ENCODE data around the gene ANO10. TPM values are rescaled to one million over a fixed set of nuclear protein-coding genes. Genes with fewer than 3 reads are reported as not detected.
"Not testable (repeated sequence)": the region's sequence is repeated elsewhere in the genome, so short reads cannot be mapped to it uniquely, and the experiment has no call there.

Gene ANO10
- total RNA-seq, 1 experiment from 2014 or later = 15.0 TPM

DNA sequence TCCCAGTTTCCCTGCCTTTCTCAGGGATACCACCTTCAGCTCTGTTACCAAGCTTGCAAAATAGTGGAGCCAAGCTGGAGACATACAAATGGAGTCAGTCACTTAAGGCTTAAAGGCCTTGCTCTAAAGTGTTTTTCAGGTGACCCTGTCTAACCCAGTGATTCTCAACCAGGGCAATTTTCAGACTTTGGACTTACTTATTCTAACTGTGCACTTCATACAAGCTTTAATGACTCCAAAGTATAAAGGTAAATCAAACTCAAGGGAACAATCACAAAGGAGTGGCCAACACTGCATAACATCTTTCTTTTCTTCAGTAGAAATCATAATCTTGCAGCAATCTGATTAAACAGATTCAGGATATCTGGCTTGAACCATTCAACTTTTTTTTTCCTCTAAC lies 9.4 kb downstream of the ANO10 start:
- TF ChIP-seq, protein P1, sequence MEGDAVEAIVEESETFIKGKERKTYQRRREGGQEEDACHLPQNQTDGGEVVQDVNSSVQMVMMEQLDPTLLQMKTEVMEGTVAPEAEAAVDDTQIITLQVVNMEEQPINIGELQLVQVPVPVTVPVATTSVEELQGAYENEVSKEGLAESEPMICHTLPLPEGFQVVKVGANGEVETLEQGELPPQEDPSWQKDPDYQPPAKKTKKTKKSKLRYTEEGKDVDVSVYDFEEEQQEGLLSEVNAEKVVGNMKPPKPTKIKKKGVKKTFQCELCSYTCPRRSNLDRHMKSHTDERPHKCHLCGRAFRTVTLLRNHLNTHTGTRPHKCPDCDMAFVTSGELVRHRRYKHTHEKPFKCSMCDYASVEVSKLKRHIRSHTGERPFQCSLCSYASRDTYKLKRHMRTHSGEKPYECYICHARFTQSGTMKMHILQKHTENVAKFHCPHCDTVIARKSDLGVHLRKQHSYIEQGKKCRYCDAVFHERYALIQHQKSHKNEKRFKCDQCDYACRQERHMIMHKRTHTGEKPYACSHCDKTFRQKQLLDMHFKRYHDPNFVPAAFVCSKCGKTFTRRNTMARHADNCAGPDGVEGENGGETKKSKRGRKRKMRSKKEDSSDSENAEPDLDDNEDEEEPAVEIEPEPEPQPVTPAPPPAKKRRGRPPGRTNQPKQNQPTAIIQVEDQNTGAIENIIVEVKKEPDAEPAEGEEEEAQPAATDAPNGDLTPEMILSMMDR (IDR thresholded peaks at IDR 0.05; ENCODE audit: unreplicated experiment) = no peak
- no TSS peak for BruUV-seq (replicated peaks)
- H3K4me3 Mint-ChIP-seq (ENCODE audit: unreplicated experiment) = no peak overlapping the region
- peaks cover 5% of the 10 kb centered on the region for H3K36me3 Mint-ChIP-seq (ENCODE audit: insufficient read depth, unreplicated experiment)
- no peak overlapping the region for H3K27ac Mint-ChIP-seq (ENCODE audit: low read depth, unreplicated experiment)
- DNase-seq (ENCODE audit: unreplicated experiment) = no peak
- no peaks in the 10 kb centered on the region for H3K27me3 Mint-ChIP-seq (ENCODE audit: insufficient read depth, unreplicated experiment)
- ChIA-PET CTCF (interaction anchor here (0.6 to 0.7 kb wide), 2 partner anchors 120 to 1998 kb away, joined by 3 to 4 read pairs; no protein-coding TSS in a partner anchor), POLR2A (interaction anchor here (1.1 kb wide), 1 partner anchor 83 kb away, joined by 3 read pairs; no protein-coding TSS in a partner anchor)
- no peaks in the 10 kb centered on the region for H3K4me1 Mint-ChIP-seq (ENCODE audit: insufficient read depth, unreplicated experiment)
- H3K9me3 Mint-ChIP-seq (ENCODE audit: unreplicated experiment) = no peaks in the 10 kb centered on the region
- intact Hi-C loops (cut with micrococcal nuclease) = no loop called here

GRCh38 chr3:43609406-43609805 lies 12.4 kb downstream of the ANO10 start:
- no peak for DNase-seq (ENCODE audit: unreplicated experiment)
- Mint-ChIP-seq H3K4me3 (ENCODE audit: unreplicated experiment) (no peak overlapping the region), H3K4me1 (ENCODE audit: insufficient read depth, unreplicated experiment) (no peaks in the 10 kb centered on the region), H3K27ac (ENCODE audit: low read depth, unreplicated experiment) (no peak overlapping the region), H3K36me3 (ENCODE audit: insufficient read depth, unreplicated experiment) (no peaks in the 10 kb centered on the region), H3K27me3 (ENCODE audit: insufficient read depth, unreplicated experiment) (no peaks in the 10 kb centered on the region), H3K9me3 (ENCODE audit: unreplicated experiment) (no peaks in the 10 kb centered on the region)
- POLR2A ChIA-PET = interaction anchor here (1.0 to 3.7 kb wide), 2 partner anchors 12 to 69 kb away, joined by 5 to 25 read pairs; partner anchors contain the start of gene ANO10
- CTCF ChIA-PET = interaction anchor here (1.1 kb wide), 1 partner anchor 63 kb away, joined by 3 read pairs; no protein-coding TSS in a partner anchor
- intact Hi-C loops (cut with micrococcal nuclease) = no loop called here
- BruUV-seq (replicated peaks) = no TSS peak
- TF ChIP-seq, protein P1 (IDR thresholded peaks at IDR 0.05; ENCODE audit: unreplicated experiment) = no peak

DNA sequence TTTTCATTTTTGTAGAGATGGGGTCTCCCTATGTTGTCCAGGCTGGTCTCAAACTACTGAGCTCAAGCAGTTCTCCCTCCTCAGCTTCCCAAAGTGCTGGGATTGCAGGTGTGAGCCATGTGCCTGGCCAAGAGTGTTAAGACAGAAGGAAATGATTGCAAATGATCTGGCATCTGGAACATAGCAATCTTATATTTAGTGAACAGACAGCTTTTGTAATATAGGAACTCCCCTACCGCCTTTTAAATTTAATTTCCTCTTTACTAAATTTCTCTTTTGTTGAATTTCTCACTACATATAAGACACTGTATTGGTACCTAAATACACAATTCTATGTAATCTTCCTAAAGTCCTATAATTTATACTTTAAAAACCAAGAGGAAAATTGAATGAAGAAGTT lies 13.1 kb downstream of the ANO10 start:
- H3K27me3 Mint-ChIP-seq (ENCODE audit: insufficient read depth, unreplicated experiment) = no peaks in the 10 kb centered on the region
- intact Hi-C loops (cut with micrococcal nuclease) = no loop called here
- no TSS peak for BruUV-seq (replicated peaks)
- no peaks in the 10 kb centered on the region for H3K4me1 Mint-ChIP-seq (ENCODE audit: insufficient read depth, unreplicated experiment)
- TF ChIP-seq, protein P1 (IDR thresholded peaks at IDR 0.05; ENCODE audit: unreplicated experiment) = no peak
- no peak for DNase-seq (ENCODE audit: unreplicated experiment)
- H3K4me3 Mint-ChIP-seq (ENCODE audit: unreplicated experiment) = no peak overlapping the region
- POLR2A ChIA-PET = interaction anchor here (1.0 to 3.7 kb wide), 2 partner anchors 12 to 68 kb away, joined by 5 to 25 read pairs; partner anchors contain the start of gene ANO10
- H3K9me3 Mint-ChIP-seq (ENCODE audit: unreplicated experiment) = no peaks in the 10 kb centered on the region
- no peak overlapping the region for H3K27ac Mint-ChIP-seq (ENCODE audit: low read depth, unreplicated experiment)
- CTCF ChIA-PET = interaction anchor here (1.1 kb wide), 1 partner anchor 63 kb away, joined by 3 read pairs; no protein-coding TSS in a partner anchor
- no peaks in the 10 kb centered on the region for H3K36me3 Mint-ChIP-seq (ENCODE audit: insufficient read depth, unreplicated experiment)

- no peak for DNase-seq (ENCODE audit: unreplicated experiment)
- Mint-ChIP-seq H3K9me3 (ENCODE audit: unreplicated experiment) (no peaks in the 10 kb centered on the region), H3K36me3 (ENCODE audit: insufficient read depth, unreplicated experiment) (peaks cover 4% of the 10 kb centered on the region), H3K27ac (ENCODE audit: low read depth, unreplicated experiment) (no peak overlapping the region), H3K4me3 (ENCODE audit: unreplicated experiment) (no peak overlapping the region), H3K27me3 (ENCODE audit: insufficient read depth, unreplicated experiment) (no peaks in the 10 kb centered on the region), H3K4me1 (ENCODE audit: insufficient read depth, unreplicated experiment) (no peaks in the 10 kb centered on the region)
- intact Hi-C loops (cut with micrococcal nuclease) = no loop called here
- CTCF ChIA-PET = interaction anchor here (0.6 to 0.9 kb wide), 3 partner anchors 8 to 833 kb away, joined by 3 read pairs; no protein-coding TSS in a partner anchor
- no TSS peak for BruUV-seq (replicated peaks)
- POLR2A ChIA-PET = no interaction called here
- TF ChIP-seq, protein P1 (IDR thresholded peaks at IDR 0.05; ENCODE audit: unreplicated experiment) = no peak
These were observed 15.5 kb downstream of the ANO10 start for GRCh38 chr3:43606284-43606683.

GRCh38 chr3:43599959-43600358 lies 21.9 kb downstream of the ANO10 start:
- POLR2A ChIA-PET = not testable (repeated sequence)

More at GRCh38 chr3:43599959-43600358, 21.9 kb downstream of the ANO10 start:
- H3K9me3 Mint-ChIP-seq (ENCODE audit: unreplicated experiment); H3K4me3 Mint-ChIP-seq (ENCODE audit: unreplicated experiment); H3K27ac Mint-ChIP-seq (ENCODE audit: low read depth, unreplicated experiment); BruUV-seq (replicated peaks); DNase-seq (ENCODE audit: unreplicated experiment); H3K27me3 Mint-ChIP-seq (ENCODE audit: insufficient read depth, unreplicated experiment); H3K4me1 Mint-ChIP-seq (ENCODE audit: insufficient read depth, unreplicated experiment); intact Hi-C loops (cut with micrococcal nuclease): not testable (repeated sequence)
- H3K36me3 Mint-ChIP-seq (ENCODE audit: insufficient read depth, unreplicated experiment) = peaks cover 13% of the 10 kb centered on the region
- CTCF ChIA-PET = interaction anchor here (0.6 kb wide), 1 partner anchor 629 kb away, joined by 3 read pairs; no protein-coding TSS in a partner anchor

All from MCF 10A (cell line).